H1 (cell line): ENCODE results near the gene CACNG1.

Source experiments
- EZH2 ChIP-seq: fragments of 200-600 bp; sonication (generic); IDR thresholded peaks from 2 replicates; pipeline ENCODE4 v1.7.1; 2012; ENCODE audit warnings: low read depth, mild to moderate bottlenecking, moderate library complexity, low read length, inconsistent platforms; ENCODE audit not compliant: severe bottlenecking
- HDAC2 ChIP-seq, 2 experiments: fragments of 300-600 bp in 1 of 2; sonication (generic) in 1 of 2; IDR thresholded peaks; 2 replicates each; pipeline ENCODE4 v1.6.1; 2011 to 2012; ENCODE audit warnings: low read depth in 2 of 2, low read length in 2 of 2, mild to moderate bottlenecking in 2 of 2, moderate library complexity in 2 of 2, borderline replicate concordance in 1 of 2, inconsistent platforms in 1 of 2
- POLR2AphosphoS5 ChIP-seq: IDR thresholded peaks from 2 replicates; pipeline ENCODE4 v1.6.1; 2011; ENCODE audit warnings: low read depth, low read length
- USF2 ChIP-seq: IDR thresholded peaks from 2 replicates; pipeline ENCODE4 v1.6.1; 2011; ENCODE audit warnings: low read length, improper control_type of control experiment

DNA sequence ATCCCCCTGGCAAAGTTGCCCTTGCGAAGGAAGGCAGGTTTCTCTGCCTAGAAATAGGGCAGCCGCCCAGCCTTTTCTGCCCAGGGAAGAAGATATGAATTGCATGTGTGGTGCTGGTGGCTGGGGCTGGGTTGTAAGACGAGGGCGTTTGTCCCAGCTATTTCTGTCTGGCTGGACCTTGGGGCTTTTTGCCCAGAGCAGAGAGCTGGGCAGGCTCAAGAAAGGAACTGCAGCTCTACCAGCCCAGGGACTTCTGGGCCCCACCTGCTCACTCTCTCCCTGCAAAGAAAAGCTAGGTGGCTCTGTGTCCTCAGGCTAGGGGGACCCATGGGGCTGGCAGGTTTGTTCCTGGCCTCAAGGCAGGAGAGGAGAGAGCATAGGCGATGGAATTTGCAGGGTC is 586 bp downstream of the CACNG1 start:
- TF ChIP-seq HDAC2 (IDR thresholded peaks at IDR 0.05; ENCODE audit: borderline replicate concordance in 1 of 2, low read depth in 2 of 2, low read length in 2 of 2), result no peak
- no peak for TF ChIP-seq POLR2AphosphoS5
- TF ChIP-seq USF2, result no peak
- no peak for TF ChIP-seq EZH2
